RWPE2 (cell line): ENCODE results near the gene MYLK3.

Experiments used
- ATAC-seq: fragments of 200-7000 bp; cut with Tn5 transposase; 3 replicates; pipeline ENCODE4 v1.9.1; 2021; ENCODE audit warnings: low read depth
- DNase-seq: peaks from one replicate; pipeline ENCODE4 v3.0.0-alpha.2; 2020; ENCODE audit warnings: low spot score
- H3K27ac ChIP-seq: fragments of 450-650 bp; 2 replicates; pipeline ENCODE4 v1.5.1; 2017; ENCODE audit warnings: mild to moderate bottlenecking; ENCODE audit not compliant: poor library complexity, severe bottlenecking
- H3K27me3 ChIP-seq: fragments of 250-450 bp; sonication (Bioruptor Pico); 2 replicates; pipeline ENCODE4 v1.5.1; 2021; ENCODE audit warnings: mild to moderate bottlenecking, moderate library complexity; ENCODE audit not compliant: insufficient read depth, poor library complexity, severe bottlenecking
- H3K36me3 ChIP-seq: fragments of 250-450 bp; sonication (Bioruptor Pico); 2 replicates; pipeline ENCODE4 v1.5.1; 2020; ENCODE audit warnings: low read depth, mild to moderate bottlenecking, moderate library complexity
- H3K4me1 ChIP-seq: fragments of 250-450 bp; sonication (Bioruptor Pico); 2 replicates; pipeline ENCODE4 v1.5.1; 2021; ENCODE audit warnings: mild to moderate bottlenecking, moderate library complexity; ENCODE audit not compliant: insufficient read depth, poor library complexity, severe bottlenecking
- H3K4me3 ChIP-seq: fragments of 250-450 bp; sonication (Bioruptor Pico); 2 replicates; pipeline ENCODE4 v1.5.1; 2021; ENCODE audit warnings: mild to moderate bottlenecking, moderate library complexity; ENCODE audit not compliant: severe bottlenecking
- H3K9me3 ChIP-seq: fragments of 250-450 bp; sonication (Bioruptor Pico); 2 replicates; pipeline ENCODE4 v1.5.1; 2021; ENCODE audit warnings: mild to moderate bottlenecking, moderate library complexity; ENCODE audit not compliant: severe bottlenecking
- CTCF ChIP-seq: fragments of 450-650 bp; IDR thresholded peaks from one replicate; pipeline ENCODE4 v1.5.1; 2017; ENCODE audit warnings: mild to moderate bottlenecking, moderate library complexity; ENCODE audit not compliant: poor library complexity, severe bottlenecking

MYLK3 gene

GRCh38 chr16:46745617-46746016, 2.5 kb downstream of the MYLK3 start:
- no peak for ATAC-seq

GRCh38 chr16:46743232-46743719, 4.9 kb downstream of the MYLK3 start:
- Histone ChIP-seq H3K27me3 (no peaks in the 10 kb centered on the region), H3K36me3 (no peaks in the 10 kb centered on the region), H3K4me3 (no peak overlapping the region), H3K4me1 (no peaks in the 10 kb centered on the region), H3K9me3 (no peaks in the 10 kb centered on the region), H3K27ac (no peak overlapping the region)
- ATAC-seq (no peak), DNase-seq (no peak)
- no peak for TF ChIP-seq CTCF

More at GRCh38 chr16:46745617-46746016, 2.5 kb downstream of the MYLK3 start:
- TF ChIP-seq CTCF: no peak
- H3K36me3 ChIP-seq: no peaks in the 10 kb centered on the region
- no peaks in the 10 kb centered on the region for H3K9me3 ChIP-seq
- H3K27ac ChIP-seq: no peak overlapping the region
- H3K27me3 ChIP-seq: no peaks in the 10 kb centered on the region
- H3K4me3 ChIP-seq: no peak overlapping the region
- DNase-seq: no peak
- H3K4me1 ChIP-seq: no peaks in the 10 kb centered on the region

GRCh38 chr16:46739934-46740333, 8.2 kb downstream of the MYLK3 start:
- no peaks in the 10 kb centered on the region for H3K9me3 ChIP-seq
- no peaks in the 10 kb centered on the region for H3K36me3 ChIP-seq
- no peaks in the 10 kb centered on the region for H3K4me1 ChIP-seq
- H3K27me3 ChIP-seq: no peaks in the 10 kb centered on the region
- TF ChIP-seq CTCF: no peak
- H3K27ac ChIP-seq: no peak overlapping the region
- no peak for ATAC-seq
- DNase-seq: no peak
- H3K4me3 ChIP-seq: no peak overlapping the region

GRCh38 chr16:46737621-46738214, 10.4 kb downstream of the MYLK3 start:
- TF ChIP-seq CTCF: no peak
- Histone ChIP-seq H3K27ac (no peak overlapping the region), H3K9me3 (no peaks in the 10 kb centered on the region), H3K4me3 (no peak overlapping the region), H3K4me1 (no peaks in the 10 kb centered on the region), H3K27me3 (no peaks in the 10 kb centered on the region), H3K36me3 (no peaks in the 10 kb centered on the region)
- DNase-seq (no peak), ATAC-seq (no peak)

GRCh38 chr16:46736695-46737094, 11.4 kb downstream of the MYLK3 start:
- H3K27ac ChIP-seq: no peak overlapping the region
- TF ChIP-seq CTCF: no peak
- DNase-seq (no peak), ATAC-seq (peak; percentile 26; the same call in 1 of the 3 replicates)
- H3K9me3 ChIP-seq: no peaks in the 10 kb centered on the region
- no peaks in the 10 kb centered on the region for H3K36me3 ChIP-seq
- H3K4me3 ChIP-seq: no peak overlapping the region
- no peaks in the 10 kb centered on the region for H3K4me1 ChIP-seq
- H3K27me3 ChIP-seq: no peaks in the 10 kb centered on the region
